ENCODE measurements around the gene FAM210A. TPM values are rescaled to one million over a fixed set of nuclear protein-coding genes. Genes with fewer than 3 reads are reported as not detected.

Gene FAM210A, protein sequence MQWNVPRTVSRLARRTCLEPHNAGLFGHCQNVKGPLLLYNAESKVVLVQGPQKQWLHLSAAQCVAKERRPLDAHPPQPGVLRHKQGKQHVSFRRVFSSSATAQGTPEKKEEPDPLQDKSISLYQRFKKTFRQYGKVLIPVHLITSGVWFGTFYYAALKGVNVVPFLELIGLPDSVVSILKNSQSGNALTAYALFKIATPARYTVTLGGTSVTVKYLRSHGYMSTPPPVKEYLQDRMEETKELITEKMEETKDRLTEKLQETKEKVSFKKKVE
- total RNA-seq = 10 to 100 TPM; 38.3 to 38.8 TPM
- 15.5 TPM for polyA plus RNA-seq

DNA sequence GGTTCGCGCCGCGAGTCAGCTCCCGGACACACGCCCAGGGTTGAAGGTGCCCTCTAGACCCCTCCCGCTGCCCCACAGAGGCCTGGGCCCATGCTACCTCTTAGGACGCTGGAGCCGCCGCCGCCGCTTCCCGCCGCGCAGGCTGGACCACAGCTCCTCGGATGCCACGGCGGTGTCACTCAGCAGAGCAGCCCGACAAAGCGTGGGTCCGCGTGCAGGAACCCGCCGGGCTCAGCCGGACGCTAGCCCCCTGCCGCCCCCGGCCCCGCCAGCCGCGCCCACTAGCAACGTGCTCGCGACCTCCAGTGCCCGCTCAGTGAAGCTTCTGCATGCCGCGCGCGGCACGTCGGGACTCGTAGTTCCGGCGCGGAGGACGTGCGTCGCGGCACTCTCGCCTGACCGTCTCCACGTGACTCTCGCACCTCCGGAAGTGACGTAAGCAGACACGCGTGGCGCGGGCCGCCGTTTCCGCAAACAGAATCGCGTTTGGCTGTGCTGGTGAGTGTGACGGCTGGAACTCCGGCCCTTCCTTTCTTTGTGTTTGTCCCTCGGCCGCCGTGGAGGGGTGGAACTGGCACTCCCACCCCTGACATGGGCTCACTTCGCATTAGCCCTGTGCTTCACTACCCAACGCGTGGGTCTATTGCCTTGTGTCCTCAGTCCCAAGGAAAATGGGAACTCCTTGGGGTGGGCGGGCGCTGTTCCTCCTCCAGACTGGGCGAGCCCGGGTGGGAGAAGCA, at the start of gene FAM210A, which contains the start of gene RNMT:
FAM210A (minus strand) TSS at position 327 of the 740 bp plus-strand sequence. CDS start 44,481 bp downstream, outside the sequence.
RNMT (plus strand) TSS at position 442 of the 740 bp plus-strand sequence. CDS start 4,845 bp downstream, outside the sequence.
- peak within 1 kb of the TSS; percentile 95 for H3K4me3 ChIP-seq (ENCODE audit: low read length)
- peak within 1 kb of the TSS; percentile 95 for H3K27ac ChIP-seq (ENCODE audit: low read depth, low read length)
- Mint-ChIP-seq H3K27ac (peak within 1 kb of the TSS; percentile 87 to 100 (median 94)), H3K36me3 (peaks cover 0 to 34% (median 8%) of the 10 kb centered on the region in 3 donors), H3K4me1 (peaks cover 45 to 73% (median 59%) of the 10 kb centered on the region in 3 donors), H3K27me3 (peaks cover 0 to 2% of the 10 kb centered on the region in 2 donors), H3K4me3 (peak within 1 kb of the TSS; percentile 80 to 98 (median 91)), H3K9me3 (no peaks in the 10 kb centered on the region)
- CTCF ChIA-PET = no interaction called here
- peaks cover 36% of the 10 kb centered on the region for H3K4me1 ChIP-seq (ENCODE audit: insufficient read depth, low read length)
- peak; percentile 90 to 96 (median 92) for DNase-seq
- H3K36me3 ChIP-seq (ENCODE audit: insufficient read depth, low read length) = no peaks in the 10 kb centered on the region
- POLR2A ChIA-PET = interaction anchor here (0.6 to 1.0 kb wide), 2 partner anchors 82 to 114 kb away, joined by 4 to 6 read pairs; no protein-coding TSS in a partner anchor
- no peaks in the 10 kb centered on the region for H3K9me3 ChIP-seq (ENCODE audit: low read length)
- no peaks in the 10 kb centered on the region for H3K27me3 ChIP-seq (ENCODE audit: insufficient read depth, low read length, poor library complexity, severe bottlenecking)

DNA sequence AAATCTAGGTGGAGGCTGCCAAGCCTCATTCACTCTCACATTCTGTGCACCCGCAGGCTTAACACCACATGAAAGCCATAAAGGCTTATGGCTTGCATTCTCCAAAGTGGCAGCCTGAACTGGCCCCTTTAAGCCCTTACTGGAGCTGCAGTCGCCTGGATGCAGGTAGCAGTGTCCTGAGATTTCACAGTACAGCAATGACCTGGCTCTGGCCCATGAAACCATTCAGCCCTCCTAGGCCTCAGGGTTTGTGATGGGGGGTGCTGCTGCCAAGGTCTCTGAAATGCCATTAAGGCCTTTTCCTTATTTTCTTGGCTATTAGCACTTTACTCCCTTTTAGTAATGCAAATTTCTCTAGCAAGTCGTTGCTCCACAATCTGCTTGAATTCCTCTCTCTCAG, 48.7 kb upstream of the FAM210A start:
- peaks cover 0 to 8% (median 2%) of the 10 kb centered on the region in 3 donors for H3K36me3 Mint-ChIP-seq
- H3K9me3 ChIP-seq (ENCODE audit: low read length) = no peaks in the 10 kb centered on the region
- H3K4me3 ChIP-seq (ENCODE audit: low read length) = no peak overlapping the region
- H3K9me3 Mint-ChIP-seq = peaks cover 12 to 21% (median 16%) of the 10 kb centered on the region in 5 donors
- POLR2A ChIA-PET = no interaction called here
- H3K27me3 ChIP-seq (ENCODE audit: insufficient read depth, low read length, poor library complexity, severe bottlenecking) = no peaks in the 10 kb centered on the region
- H3K4me1 ChIP-seq (ENCODE audit: insufficient read depth, low read length) = no peaks in the 10 kb centered on the region
- H3K36me3 ChIP-seq (ENCODE audit: insufficient read depth, low read length) = no peaks in the 10 kb centered on the region
- CTCF ChIA-PET = no interaction called here
- H3K27ac ChIP-seq (ENCODE audit: low read depth, low read length) = no peak overlapping the region
- H3K27me3 Mint-ChIP-seq = peaks cover 3 to 17% of the 10 kb centered on the region in 2 donors
- H3K27ac Mint-ChIP-seq = no peak overlapping the region
- H3K4me3 Mint-ChIP-seq = no peak overlapping the region
- no peak for DNase-seq
- H3K4me1 Mint-ChIP-seq = no peaks in the 10 kb centered on the region

DNA sequence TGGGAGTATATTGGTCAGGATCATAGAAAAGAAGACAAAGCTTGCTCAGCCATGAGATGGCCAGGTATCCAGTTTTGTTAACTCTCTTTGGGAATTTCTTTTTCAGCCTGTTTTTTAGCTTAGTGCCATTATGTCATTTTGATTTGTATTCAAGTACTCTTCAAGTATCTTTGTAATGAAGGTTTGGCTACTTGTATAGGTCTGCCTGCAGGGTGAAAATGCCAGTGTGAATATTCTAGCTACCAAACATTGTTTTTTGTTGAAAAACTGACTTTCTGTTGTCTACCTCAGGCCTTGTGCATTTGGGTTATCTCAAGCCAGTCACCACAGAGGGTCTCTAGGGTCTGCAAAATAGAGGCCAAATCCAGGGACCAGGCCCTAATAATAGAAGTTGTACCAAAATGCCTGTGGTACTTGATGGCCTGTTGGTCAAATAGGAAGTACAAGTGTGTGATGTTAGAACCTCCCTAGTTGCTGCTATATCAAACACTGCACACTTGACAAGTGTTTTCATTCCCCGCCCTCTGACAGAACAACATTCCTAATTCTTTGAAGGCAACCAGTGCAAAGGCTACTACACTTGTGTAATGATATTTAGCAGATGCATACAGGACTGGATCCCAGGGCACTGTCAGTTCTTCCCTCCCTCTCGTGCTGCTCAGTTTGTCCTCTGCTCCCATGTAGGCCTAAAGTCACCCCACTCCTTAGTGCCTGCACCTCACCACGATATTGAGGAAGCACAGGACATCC, 36.5 kb upstream of the FAM210A start:
- no peaks in the 10 kb centered on the region for H3K4me1 ChIP-seq (ENCODE audit: insufficient read depth, low read length)
- no peak for DNase-seq
- ChIA-PET POLR2A (no interaction called here), CTCF (no interaction called here)
- H3K36me3 ChIP-seq (ENCODE audit: insufficient read depth, low read length) = peaks cover 4% of the 10 kb centered on the region
- no peaks in the 10 kb centered on the region for H3K27me3 ChIP-seq (ENCODE audit: insufficient read depth, low read length, poor library complexity, severe bottlenecking)
- H3K4me3 Mint-ChIP-seq = no peak overlapping the region
- peaks cover 0 to 2% (median 0%) of the 10 kb centered on the region in 3 donors for H3K4me1 Mint-ChIP-seq
- no peaks in the 10 kb centered on the region for H3K9me3 ChIP-seq (ENCODE audit: low read length)
- peaks cover 0 to 3% of the 10 kb centered on the region in 2 donors for H3K27me3 Mint-ChIP-seq
- no peak overlapping the region for H3K27ac Mint-ChIP-seq
- no peak overlapping the region for H3K4me3 ChIP-seq (ENCODE audit: low read length)
- H3K36me3 Mint-ChIP-seq = peaks cover 45 to 74% (median 72%) of the 10 kb centered on the region in 3 donors
- H3K27ac ChIP-seq (ENCODE audit: low read depth, low read length) = no peak overlapping the region
- H3K9me3 Mint-ChIP-seq = peaks cover 17 to 40% (median 33%) of the 10 kb centered on the region in 5 donors

DNA sequence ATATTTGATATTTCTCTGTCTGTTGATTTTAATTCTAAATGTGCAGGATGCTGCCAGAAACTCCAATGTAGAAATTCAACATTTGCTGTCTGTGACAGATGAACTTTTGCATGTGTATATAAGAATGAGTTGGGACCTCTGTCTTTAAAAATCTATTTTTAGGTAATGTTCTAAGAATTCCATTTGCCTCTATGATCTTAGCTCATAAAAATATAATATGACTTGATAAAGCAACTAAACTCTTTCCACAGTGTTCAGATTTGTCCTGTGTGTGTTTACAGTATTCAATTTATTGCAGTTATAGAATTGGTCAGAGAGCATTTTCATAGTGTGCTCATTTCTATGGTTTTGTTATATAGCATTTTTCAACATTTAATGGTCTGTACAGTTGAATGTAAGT, 33.7 kb upstream of the FAM210A start:
- Histone ChIP-seq H3K36me3 (ENCODE audit: insufficient read depth, low read length) (peaks cover 12% of the 10 kb centered on the region), H3K9me3 (ENCODE audit: low read length) (no peaks in the 10 kb centered on the region), H3K27ac (ENCODE audit: low read depth, low read length) (no peak overlapping the region), H3K4me1 (ENCODE audit: insufficient read depth, low read length) (no peaks in the 10 kb centered on the region), H3K27me3 (ENCODE audit: insufficient read depth, low read length, poor library complexity, severe bottlenecking) (no peaks in the 10 kb centered on the region), H3K4me3 (ENCODE audit: low read length) (no peak overlapping the region)
- Mint-ChIP-seq H3K9me3 (peaks cover 6 to 17% (median 16%) of the 10 kb centered on the region in 5 donors), H3K27ac (no peak overlapping the region), H3K4me3 (no peak overlapping the region), H3K27me3 (no peaks in the 10 kb centered on the region), H3K36me3 (peaks cover 72 to 95% (median 79%) of the 10 kb centered on the region in 3 donors), H3K4me1 (peaks cover 0 to 2% (median 0%) of the 10 kb centered on the region in 3 donors)
- no peak for DNase-seq
- POLR2A ChIA-PET = no interaction called here
- CTCF ChIA-PET = no interaction called here

DNA sequence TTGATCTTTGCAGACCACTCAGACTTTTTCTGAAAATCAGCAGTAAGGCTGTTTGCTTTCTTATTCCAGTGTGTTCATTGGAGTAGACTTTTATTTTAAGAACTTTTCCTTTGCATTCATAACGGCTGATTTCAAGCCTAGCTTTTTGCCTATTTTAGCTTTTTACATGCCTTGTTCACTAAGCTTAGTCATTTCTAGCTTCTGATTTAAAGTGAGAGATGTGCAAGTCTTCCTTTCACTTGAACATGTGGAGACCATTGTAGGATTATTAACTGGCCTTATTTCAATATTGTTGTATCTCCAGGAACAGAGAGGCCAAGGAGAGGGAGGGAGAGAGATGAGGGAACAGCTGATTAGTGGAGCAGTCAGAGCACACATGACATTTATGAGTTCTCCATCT, 32.3 kb upstream of the FAM210A start:
- ChIA-PET CTCF (interaction anchor here (0.7 kb wide), 1 partner anchor 9 kb away, joined by 3 read pairs; no protein-coding TSS in a partner anchor), POLR2A (no interaction called here)
- Histone ChIP-seq H3K9me3 (ENCODE audit: low read length) (no peaks in the 10 kb centered on the region), H3K27ac (ENCODE audit: low read depth, low read length) (no peak overlapping the region), H3K27me3 (ENCODE audit: insufficient read depth, low read length, poor library complexity, severe bottlenecking) (no peaks in the 10 kb centered on the region), H3K4me3 (ENCODE audit: low read length) (no peak overlapping the region), H3K4me1 (ENCODE audit: insufficient read depth, low read length) (no peaks in the 10 kb centered on the region), H3K36me3 (ENCODE audit: insufficient read depth, low read length) (peaks cover 24% of the 10 kb centered on the region)
- Mint-ChIP-seq H3K4me3 (no peak overlapping the region), H3K9me3 (peaks cover 0 to 5% (median 2%) of the 10 kb centered on the region in 5 donors), H3K27ac (no peak overlapping the region), H3K4me1 (no peaks in the 10 kb centered on the region), H3K36me3 (peaks cover 72 to 96% (median 75%) of the 10 kb centered on the region in 3 donors), H3K27me3 (no peaks in the 10 kb centered on the region)
- no peak for DNase-seq

DNA sequence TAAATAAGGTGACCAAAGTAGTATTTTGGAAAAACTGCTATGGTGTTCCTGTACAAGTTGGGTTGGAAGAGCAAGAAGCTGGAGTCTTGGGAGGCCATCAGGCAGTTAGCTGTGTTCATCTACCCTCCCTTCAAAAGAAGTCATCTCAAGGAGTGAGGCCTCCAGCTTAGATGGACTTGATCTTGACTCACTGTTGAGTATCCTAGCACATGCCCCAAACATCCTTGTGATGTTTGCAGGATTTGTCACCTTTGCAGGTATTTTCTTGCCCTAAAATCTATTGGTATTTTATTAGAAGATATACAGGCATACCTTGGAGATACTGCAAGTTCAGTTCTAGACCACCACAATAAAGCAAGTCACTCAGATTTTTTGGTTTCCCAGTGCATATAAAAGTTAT, 30.3 kb upstream of the FAM210A start:
- POLR2A ChIA-PET = no interaction called here
- no peak overlapping the region for H3K27ac Mint-ChIP-seq
- Histone ChIP-seq H3K9me3 (ENCODE audit: low read length) (no peaks in the 10 kb centered on the region), H3K4me3 (ENCODE audit: low read length) (no peak overlapping the region), H3K27ac (ENCODE audit: low read depth, low read length) (no peak overlapping the region), H3K36me3 (ENCODE audit: insufficient read depth, low read length) (peaks cover 29% of the 10 kb centered on the region), H3K4me1 (ENCODE audit: insufficient read depth, low read length) (no peaks in the 10 kb centered on the region), H3K27me3 (ENCODE audit: insufficient read depth, low read length, poor library complexity, severe bottlenecking) (no peaks in the 10 kb centered on the region)
- no peak overlapping the region for H3K4me3 Mint-ChIP-seq
- no peaks in the 10 kb centered on the region for H3K27me3 Mint-ChIP-seq
- H3K9me3 Mint-ChIP-seq = peaks cover 0 to under 1% (median 0%) of the 10 kb centered on the region in 5 donors
- DNase-seq = no peak
- no peaks in the 10 kb centered on the region for H3K4me1 Mint-ChIP-seq
- CTCF ChIA-PET = no interaction called here
- peaks cover 63 to 94% (median 65%) of the 10 kb centered on the region in 3 donors for H3K36me3 Mint-ChIP-seq

DNA sequence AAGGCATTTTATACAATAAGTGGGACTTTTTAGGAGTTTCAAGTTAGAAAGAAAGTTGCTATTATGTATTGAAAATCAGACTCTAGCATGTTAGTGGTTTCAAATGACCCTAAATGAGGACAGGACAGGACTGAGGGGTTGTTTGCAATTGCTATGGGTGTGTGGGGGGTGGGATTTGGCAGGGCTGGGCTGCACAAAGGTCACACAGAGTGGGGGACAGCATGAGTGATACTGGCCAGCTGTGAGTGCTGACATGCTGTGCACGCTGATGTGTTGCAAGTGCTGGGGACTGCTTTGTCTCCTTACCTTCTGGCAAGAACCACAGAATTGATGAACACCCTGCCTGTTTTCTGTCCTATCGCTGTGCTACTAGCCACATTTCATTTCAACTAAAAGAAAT, 29.9 kb upstream of the FAM210A start:
- Mint-ChIP-seq H3K9me3 (peaks cover 0 to 1% (median 0%) of the 10 kb centered on the region in 5 donors), H3K4me3 (no peak overlapping the region), H3K36me3 (peaks cover 63 to 95% (median 66%) of the 10 kb centered on the region in 3 donors), H3K4me1 (no peaks in the 10 kb centered on the region), H3K27me3 (no peaks in the 10 kb centered on the region), H3K27ac (no peak overlapping the region)
- no peak for DNase-seq
- CTCF ChIA-PET = no interaction called here
- H3K4me3 ChIP-seq (ENCODE audit: low read length) = no peak overlapping the region
- no peak overlapping the region for H3K27ac ChIP-seq (ENCODE audit: low read depth, low read length)
- H3K27me3 ChIP-seq (ENCODE audit: insufficient read depth, low read length, poor library complexity, severe bottlenecking) = no peaks in the 10 kb centered on the region
- H3K36me3 ChIP-seq (ENCODE audit: insufficient read depth, low read length) = peaks cover 29% of the 10 kb centered on the region
- POLR2A ChIA-PET = no interaction called here
- no peaks in the 10 kb centered on the region for H3K4me1 ChIP-seq (ENCODE audit: insufficient read depth, low read length)
- H3K9me3 ChIP-seq (ENCODE audit: low read length) = no peaks in the 10 kb centered on the region

All from CD8-positive, alpha-beta memory T cell (primary cell).